GM10266 (cell line): ENCODE measurements around the gene PTPRB.

Experiments used
- DNase-seq: peaks from one replicate; pipeline ENCODE4 v3.0.0; 2012; ENCODE audit errors: extremely low spot score
- CTCF ChIP-seq: IDR thresholded peaks from 2 replicates; pipeline ENCODE4 v1.5.1; 2012; ENCODE audit warnings: mild to moderate bottlenecking, low read depth; ENCODE audit not compliant: control insufficient read depth, insufficient read depth; ENCODE audit errors: missing control alignments

The PTPRB gene

GRCh38 chr12:70657616-70658286, 20.5 kb upstream of the PTPRB start:
- TF ChIP-seq CTCF, result no peak

GRCh38 chr12:70652451-70652850, 15.2 kb upstream of the PTPRB start:
- TF ChIP-seq CTCF, result no peak
- DNase-seq, result no peak

More at GRCh38 chr12:70657616-70658286, 20.5 kb upstream of the PTPRB start:
- no peak for DNase-seq

GRCh38 chr12:70648831-70649230, 11.6 kb upstream of the PTPRB start:
- no peak for DNase-seq
- TF ChIP-seq CTCF, result no peak

- no peak for DNase-seq
- no peak for TF ChIP-seq CTCF
These were observed 11.0 kb upstream of the PTPRB start for GRCh38 chr12:70648191-70648590.

- no peak for DNase-seq
- TF ChIP-seq CTCF, result no peak
These were observed 9.6 kb upstream of the PTPRB start for GRCh38 chr12:70646850-70647249.

GRCh38 chr12:70645494-70646317, 8.5 kb upstream of the PTPRB start:
- TF ChIP-seq CTCF, result no peak
- no peak for DNase-seq

- DNase-seq, result no peak
- no peak for TF ChIP-seq CTCF
These were observed 7.6 kb upstream of the PTPRB start for GRCh38 chr12:70644861-70645260.
